SHP77 (cell line): ENCODE results near the gene PADI6.

ENCODE experiments used
- DNase-seq, 2 experiments: peaks; one replicate each; lab custom pipeline; 2025; lab: John Stamatoyannopoulos, UW

The PADI6 gene

DNA sequence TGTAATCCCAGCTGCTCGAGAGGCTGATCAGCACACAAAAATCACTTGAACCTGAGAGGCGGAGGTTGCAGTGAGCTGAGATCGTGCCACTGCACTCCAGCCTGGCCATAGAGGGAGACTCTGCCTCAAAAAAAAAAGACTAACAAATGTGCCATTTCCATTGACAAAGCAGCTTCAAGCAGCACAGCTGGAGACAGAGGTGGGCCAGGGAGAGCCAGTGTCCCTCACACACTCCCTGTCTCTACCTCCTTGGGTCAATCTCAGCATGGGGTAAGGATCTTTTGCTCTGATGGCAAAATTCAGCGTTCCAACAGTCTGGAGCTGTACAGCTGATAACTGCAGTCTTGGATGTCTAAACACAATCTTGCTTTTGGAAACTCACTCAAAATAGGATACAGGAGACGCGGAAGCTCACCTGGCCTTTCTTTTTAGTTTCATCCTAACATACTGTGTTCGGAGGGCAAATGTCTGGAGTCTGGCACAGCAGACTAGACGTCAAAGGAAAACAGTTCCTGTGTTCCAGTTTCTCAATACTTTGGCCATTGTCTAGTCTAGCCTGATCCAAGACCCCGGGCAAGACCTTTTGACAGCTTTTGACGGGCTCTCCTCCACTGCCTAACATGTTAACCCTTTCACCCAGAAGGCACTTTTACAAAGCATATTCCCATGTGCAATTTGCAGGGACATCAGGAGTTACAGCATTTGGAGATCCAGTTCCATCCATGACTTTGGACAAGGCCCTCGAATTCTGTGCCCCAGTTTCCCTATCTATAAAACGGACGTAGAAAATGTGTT is 64.6 kb downstream of the PADI6 start:
- DNase-seq, result no peak

DNA sequence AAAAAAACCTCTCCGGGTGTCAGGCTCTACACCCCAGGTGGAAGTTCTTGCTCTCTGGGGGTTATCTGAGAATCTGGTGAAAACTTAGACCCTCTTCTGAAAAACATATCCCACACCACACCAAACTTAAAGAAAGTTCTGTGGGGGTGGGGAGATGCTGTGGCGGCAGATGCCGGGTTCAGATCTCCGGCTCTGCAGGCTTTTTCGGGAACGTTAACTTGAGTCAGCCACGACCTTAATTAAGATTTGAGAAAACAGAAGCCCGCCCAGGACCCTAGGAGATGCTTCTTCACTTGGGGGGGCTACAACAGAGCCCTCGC is 65.2 kb downstream of the PADI6 start:
- DNase-seq, result no peak

DNA sequence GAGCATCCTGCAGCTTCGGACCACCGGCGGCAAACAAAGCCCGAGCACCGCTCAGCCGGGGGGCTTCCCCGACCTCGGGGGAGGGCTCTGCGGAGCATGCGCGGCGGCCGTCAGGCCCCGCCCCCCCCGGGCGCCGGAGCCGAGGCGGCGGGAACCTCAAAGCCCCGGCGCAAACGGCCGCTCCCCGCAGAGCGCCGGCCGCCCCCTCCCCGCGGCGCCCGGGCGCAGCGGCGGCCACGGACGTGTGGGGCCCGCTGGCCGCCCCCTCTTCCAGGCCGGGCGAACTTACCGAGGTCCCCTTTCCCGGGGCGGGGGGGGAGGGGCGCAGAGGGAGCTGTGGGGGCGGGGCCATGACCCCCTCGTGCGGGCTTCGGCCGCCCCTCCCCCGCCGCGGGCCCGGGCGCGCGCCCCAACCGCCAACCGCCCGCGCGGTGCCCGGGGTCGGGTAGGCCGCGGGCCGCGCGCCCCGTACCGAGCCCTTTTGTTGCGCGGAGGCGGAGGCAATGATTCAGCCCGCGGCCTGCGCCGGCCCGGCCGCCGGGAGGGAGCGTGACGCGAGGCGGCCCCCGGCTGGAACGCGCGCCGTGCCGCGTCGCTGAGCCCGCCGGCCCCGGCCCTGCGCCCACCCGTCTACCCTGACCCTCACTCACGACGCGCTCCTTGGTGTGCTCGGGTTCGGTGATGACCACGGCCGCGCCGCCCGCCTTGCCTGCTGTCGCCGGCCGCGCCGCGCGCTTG is 65.8 kb downstream of the PADI6 start:
- peak; percentile 18 to 47 for DNase-seq

DNA sequence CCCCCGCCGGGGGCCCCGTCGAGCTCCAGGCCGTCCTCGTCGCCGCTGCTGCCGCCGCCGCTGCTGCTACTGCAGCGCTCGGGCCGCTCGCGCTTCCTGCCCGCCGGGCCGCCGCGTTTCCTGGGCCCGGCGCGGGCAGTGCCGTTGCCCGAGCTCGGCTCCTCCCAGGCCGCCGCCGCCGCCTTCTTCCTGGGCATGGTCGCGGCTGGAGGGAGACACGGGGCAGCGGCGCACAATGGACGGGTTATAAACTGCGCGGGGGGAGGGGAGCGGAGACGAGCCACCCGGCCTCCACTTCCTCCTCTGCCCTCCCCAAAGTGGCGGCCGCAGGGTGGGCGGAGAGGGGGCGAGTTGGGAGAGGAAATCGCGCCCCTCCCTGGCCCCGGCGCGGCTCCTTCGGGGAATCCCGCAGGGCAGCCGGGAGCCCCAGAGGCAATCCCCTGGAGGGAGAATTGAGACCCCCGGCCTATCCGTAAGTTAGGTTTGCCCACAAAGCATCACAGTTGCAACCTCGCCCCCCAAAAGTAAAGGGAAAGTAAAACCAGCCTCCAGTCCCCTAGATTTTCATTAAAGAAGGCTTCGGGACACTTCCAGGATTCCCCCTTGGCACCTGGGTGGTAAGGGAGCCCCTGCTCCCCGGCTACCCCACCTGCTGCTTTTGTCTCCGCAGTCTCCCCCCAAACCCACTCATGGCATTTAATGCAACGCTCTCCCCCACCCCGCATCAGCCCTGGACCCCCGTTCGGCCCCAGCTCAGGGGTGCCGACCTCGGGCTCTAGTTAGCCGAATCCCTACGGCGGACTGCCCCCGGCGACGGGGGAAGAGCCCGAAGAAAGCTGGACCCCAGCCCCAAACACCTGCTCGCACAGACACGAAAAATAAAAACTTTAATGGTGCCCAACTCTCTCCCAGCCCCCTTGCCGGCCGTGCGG is 66.6 kb downstream of the PADI6 start:
- DNase-seq, result peak; percentile 34 to 36

DNA sequence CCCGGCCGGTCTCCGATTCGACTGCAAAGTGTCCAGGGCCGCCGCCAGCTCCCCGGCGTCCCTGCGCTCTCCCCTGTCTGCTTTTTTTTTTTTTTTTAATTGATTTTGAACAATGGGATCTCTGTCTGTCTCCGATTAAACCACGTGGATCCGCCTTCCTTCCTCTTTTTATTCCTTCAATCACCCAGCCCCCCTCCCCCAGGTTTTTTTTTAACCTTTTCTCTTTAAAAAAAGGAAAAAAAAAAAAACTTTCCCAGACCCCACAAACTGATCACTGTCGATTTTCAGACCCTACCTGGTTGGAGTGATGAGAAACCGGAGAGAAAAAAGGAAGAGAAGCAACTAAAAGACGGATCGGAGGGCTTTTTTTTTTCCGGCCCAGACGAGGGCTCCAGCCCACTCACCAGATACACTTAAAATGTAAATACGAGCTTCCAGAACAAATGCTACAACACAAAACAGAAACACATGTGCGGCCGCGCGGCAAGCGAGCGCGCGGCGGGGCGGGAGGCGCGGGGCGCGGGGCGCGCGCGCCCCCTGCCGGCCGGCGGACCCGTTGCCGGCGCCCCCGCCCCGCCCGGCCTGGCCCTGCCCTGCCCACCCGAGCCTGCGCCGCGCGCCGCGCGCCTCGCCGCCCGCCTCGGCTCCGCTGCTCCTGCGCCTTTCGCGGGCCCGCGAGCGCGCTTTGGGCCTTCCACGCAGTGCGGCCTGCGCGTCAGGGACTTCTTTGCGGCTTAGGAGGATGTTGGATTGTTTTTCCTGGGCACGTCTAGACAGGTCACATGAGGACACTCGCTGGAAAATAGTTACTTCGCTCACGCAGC is 67.5 kb downstream of the PADI6 start, which contains the start of gene RCC2:
RCC2 (minus strand) TSS at position 428 of the 824 bp plus-strand sequence. CDS start 1,163 bp downstream, outside the sequence.
- peak; percentile 55 to 61 for DNase-seq

DNA sequence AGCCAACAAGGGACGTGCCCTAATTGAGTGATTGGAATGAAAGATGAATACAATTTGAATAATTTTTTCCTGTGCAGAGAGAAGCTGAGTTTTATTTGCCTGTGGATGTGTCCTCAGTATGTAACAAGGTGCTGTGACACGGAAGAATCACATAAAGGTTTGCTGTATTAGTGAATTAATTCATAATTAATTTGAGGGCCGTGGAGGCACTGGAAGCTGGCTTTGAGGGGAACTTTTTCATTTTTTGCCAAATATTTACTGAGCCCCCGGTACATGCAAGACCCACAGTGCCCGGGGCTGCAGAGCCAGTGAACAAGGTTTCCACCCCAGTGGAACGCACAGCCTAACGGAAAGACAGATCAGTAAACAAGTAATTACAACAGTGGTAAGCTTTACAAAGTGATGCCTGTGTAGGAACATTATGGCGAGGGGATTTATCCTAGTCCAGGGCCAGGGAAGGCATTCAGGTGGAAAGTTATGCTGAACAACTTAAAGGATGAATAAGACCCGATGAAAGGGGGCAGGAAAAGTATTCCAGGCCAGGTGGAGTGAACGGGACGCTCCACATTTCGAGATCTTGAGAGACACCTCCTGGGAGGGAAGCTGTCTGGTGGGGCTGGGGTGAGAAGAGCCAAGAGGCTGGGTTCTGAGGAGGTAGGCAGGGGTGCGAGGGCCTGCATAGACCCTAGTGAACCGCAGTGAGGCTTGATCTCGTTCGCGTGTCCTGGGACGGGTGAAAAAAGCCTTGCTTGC is 68.3 kb downstream of the PADI6 start:
- DNase-seq, result no peak

DNA sequence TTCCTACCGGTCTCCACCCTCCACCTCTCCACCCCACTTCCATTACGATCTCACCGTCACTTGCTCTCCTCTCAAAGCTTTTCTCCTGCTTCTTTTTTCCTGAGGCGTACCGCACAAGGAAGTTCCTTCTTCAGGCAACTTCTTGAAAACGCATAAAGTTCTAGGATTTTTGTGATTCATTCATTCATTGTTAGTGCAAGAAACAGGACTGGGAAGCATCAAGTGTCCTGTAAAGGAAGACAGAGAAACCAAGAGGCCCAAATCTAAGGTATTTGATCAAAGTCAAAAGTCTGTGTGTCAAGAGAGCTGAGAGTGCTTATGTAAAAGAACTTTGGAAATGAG is 68.8 kb downstream of the PADI6 start:
- no peak for DNase-seq

DNA sequence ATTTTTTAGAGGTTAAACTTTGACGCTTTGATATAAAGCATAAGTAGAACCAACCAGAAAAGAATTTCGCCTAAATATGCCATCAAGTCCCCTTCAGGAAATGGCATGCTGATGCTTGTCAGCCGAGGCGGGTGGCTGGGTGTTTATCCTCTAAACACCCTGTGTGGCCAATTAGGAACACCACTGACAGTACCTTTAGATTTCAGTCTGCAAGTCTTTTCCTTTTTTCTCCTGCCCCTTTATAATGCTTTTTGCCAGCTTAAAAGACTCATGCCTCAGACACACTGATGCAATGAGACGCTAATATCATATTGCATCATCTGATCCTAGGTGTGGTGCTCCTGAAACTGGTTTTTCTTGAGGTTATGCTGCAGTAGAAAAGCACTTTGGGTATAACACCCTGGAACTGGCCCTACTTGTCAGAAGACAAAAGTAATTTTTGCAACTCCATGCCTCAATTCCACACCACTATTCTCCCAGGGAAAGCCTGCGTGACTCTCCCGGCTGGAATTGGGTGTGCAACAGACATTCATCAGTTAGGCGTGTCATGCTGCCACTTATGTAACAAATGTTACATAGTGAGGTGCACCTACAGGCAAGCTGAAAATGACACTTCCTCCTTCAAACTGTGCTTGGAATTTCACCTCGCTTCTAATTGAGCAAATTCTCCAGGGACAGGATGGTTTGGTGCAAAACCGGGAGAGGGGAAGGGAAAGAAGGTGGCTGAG is 69.4 kb downstream of the PADI6 start:
- no peak for DNase-seq

DNA sequence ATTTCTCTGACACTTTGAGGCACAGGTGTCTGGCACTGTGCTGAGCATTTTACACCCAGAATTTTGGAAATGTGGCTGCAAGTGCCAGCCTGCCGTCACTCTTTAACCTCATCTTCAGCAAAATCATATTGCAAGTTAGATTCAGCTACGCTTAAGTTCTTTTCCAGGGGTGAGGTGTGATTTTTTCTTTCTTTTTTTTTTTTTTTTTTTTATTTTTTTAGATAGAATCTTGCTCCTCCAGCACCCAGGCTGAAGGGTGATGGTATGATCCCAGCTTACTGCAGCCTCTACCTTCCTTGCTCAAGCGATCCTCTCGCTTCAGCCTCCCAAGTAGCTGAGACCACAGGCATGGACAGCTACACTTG is 70.0 kb downstream of the PADI6 start:
- no peak for DNase-seq

DNA sequence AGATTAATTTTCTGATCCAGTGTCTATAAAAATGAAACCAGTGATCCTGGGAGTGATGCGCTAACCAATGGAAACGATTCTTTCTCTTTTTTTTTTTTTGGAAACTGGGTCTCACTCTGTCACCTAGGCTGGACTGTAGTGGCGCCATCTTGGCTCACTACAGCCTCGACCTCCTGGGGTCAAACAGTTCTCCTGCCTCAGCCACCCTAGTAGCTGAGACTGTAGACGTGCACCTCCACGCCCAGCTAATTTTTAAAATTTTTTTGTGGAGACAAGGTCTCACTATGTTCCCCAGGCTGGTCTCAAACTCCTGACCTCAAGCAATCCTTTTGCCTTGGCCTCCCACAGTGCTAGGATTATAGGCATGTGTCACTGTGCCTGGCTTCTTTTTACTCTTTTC is 70.8 kb downstream of the PADI6 start:
- DNase-seq, result no peak

DNA sequence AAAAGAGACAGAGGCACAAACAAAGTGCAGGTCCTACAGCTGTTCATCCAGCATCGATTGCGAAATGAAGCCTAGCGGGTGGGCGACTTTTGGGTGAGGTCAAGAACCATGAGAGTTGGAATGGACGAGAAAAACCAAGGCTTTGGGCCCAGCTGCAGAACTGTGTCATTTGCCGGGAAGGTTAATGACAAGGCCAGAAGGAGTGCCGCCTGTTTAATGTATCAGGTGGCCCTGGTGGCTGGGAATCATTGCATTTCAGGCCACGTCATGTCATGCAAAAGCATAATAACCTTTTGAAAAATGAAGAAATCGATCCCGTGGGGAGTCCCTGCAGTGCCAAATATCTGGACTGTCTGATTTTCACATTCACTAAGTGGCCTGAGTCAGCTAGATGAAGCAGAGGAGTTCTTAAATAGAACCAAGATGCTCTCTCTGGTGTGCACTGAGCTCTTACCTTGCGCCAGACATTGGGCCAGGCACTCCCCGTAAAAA is 75.6 kb downstream of the PADI6 start:
- no peak for DNase-seq
